Erythroblast (primary cell): ENCODE measurements around the gene WDR70.

Experiments
- DNase-seq, 2 experiments: peaks; one replicate each; lab custom pipeline; 2025; lab: John Stamatoyannopoulos, UW
- GATA1 ChIP-seq: IDR thresholded peaks from 2 replicates; pipeline ENCODE4 v1.6.1; 2011; ENCODE audit warnings: low read depth, mild to moderate bottlenecking, control low read depth, low read length, moderate library complexity
- POLR2A ChIP-seq: IDR thresholded peaks from 2 replicates; pipeline ENCODE4 v1.6.1; 2011; ENCODE audit warnings: mild to moderate bottlenecking, low read length

Gene WDR70

DNA sequence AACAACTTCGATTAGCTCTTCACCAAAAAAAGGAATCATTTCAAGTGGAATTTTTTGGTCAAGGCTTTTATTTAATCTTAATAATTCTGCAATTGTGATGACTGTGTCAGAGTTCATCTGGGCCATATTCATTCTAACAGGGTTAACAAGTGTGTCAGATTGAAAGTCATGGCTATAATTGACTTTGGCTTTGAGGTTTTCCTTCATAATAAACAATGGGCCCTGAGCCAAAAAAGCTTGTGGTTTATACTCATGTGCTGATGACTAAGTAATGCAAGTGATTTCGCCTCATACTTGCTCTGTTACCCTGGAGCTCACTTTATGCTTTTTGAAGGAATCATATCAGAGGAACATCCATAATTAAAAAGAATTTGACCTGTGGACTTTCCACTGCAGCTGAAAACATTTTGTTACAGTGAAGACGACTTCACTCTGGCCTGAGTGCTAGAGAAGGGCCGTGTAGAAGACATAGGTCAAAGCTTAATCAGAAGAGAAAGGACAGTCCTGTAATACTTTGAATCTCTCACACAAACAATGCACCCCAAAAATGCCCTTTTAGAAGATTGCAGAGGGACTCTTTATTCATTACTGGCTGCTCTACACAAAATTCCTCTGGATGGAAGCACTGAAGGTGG is 359.1 kb downstream of the WDR70 start:
- TF ChIP-seq POLR2A (no peak), GATA1 (no peak)
- peak; percentile 14 to 62 for DNase-seq

- DNase-seq: peak in 1 of 2 experiments; percentile 8
- no peak for TF ChIP-seq GATA1
- no peak for TF ChIP-seq POLR2A
Measured at GRCh38 chr5:37738865-37739488, 359.9 kb downstream of the WDR70 start.

DNA sequence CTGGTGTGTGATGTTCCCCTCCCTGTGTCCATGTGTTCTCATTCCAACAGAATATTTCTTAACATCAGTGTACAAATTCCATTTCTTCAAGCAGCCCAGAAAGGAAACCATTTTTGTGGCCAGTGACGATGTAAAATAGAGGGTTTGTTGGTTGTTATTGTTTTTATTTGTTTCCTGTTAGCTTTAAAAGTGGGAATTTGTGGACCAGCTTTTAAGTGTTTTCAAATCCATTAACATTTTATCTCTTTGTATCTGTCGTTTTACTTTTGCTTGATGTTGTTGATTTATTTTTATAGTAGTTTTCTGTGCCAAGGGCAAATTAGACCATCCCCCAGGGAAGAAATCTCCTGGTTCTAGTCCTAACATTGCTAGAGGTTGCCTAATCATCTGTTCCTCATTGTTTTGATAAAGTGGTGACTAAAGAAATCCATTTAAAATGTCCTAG is 360.7 kb downstream of the WDR70 start:
- TF ChIP-seq POLR2A (no peak), GATA1 (no peak)
- no peak for DNase-seq

GRCh38 chr5:37740331-37741066 is 361.4 kb downstream of the WDR70 start:
- DNase-seq: no peak
- no peak for TF ChIP-seq GATA1
- TF ChIP-seq POLR2A: no peak

DNA sequence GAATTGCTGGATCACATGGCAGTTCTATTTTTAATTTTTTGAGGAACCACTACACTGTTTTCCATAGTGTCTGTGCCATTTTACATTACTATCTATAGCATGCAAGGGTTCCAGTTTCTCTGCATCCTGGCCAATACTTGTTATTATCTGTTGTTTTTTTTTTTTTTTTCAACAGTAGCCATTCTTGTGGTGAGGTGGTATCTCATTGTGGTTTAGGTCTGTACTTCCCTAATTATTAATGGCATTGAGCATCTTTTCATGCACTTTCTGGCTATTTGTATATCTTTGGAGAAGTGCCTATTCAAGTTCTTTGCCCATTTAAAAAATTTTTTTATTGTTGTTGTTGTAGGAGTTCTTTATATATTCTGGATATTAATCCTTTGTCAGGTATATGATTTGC is 363.0 kb downstream of the WDR70 start:
- TF ChIP-seq GATA1 (no peak), POLR2A (no peak)
- no peak for DNase-seq

- no peak for TF ChIP-seq GATA1
- TF ChIP-seq POLR2A: no peak
- DNase-seq: no peak
Measured at GRCh38 chr5:37751227-37751626, 372.1 kb downstream of the WDR70 start.

DNA sequence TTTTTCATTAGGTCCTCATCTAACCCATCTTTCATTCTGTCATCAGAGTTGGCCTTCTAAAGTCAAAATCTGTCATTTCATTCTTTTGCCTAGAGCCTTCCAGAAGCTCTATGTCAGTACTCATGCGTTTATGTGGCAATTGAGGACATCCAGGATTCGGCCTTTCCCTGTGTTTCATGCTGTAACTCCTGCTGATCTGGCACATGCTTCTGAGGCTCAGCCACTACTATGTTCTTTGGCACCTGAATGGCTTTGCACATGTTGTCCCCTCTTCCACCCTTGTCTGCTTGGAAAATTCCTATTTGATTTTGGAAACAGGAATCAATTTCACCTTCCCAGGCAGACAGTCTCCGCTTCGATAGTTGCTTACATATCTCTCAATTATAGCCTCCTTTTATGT is 375.9 kb downstream of the WDR70 start:
- TF ChIP-seq POLR2A (no peak), GATA1 (no peak)
- DNase-seq: no peak

GRCh38 chr5:37755581-37755980 is 376.5 kb downstream of the WDR70 start:
- no peak for TF ChIP-seq GATA1
- no peak for TF ChIP-seq POLR2A
- DNase-seq: no peak

GRCh38 chr5:37756248-37756647 is 377.1 kb downstream of the WDR70 start:
- no peak for DNase-seq
- TF ChIP-seq POLR2A (no peak), GATA1 (no peak)

DNA sequence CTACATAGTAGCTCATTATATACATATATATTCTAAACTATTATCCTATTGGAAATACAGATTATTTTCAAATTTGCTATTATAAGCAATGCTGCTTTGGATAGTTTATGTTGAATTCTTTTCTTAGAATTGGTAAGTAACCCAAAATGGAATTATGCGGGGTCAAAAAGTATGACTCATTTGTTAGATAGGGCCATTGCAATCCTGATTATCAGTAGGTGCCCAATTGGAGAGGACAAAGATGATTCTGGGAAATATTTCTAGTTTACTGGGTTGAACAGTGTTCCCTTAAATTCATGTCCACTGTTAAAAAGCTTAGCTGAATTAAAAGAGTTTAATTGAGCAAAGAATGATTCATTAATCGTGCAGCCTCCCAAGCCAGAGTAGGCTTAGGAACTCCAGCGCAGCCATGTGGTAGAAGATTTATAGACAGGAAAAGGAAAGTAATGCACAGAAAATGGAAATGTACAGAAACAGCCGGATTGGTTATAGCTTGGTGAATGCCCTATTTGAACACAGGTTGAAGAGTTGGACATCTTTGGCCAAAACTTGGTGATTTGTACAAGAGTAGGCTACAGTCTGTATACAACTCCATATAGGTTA is 379.0 kb downstream of the WDR70 start:
- no peak for DNase-seq
- no peak for TF ChIP-seq POLR2A
- no peak for TF ChIP-seq GATA1

- TF ChIP-seq GATA1 (no peak), POLR2A (no peak)
- DNase-seq: no peak
Measured at GRCh38 chr5:37767251-37767650, 388.1 kb downstream of the WDR70 start.

DNA sequence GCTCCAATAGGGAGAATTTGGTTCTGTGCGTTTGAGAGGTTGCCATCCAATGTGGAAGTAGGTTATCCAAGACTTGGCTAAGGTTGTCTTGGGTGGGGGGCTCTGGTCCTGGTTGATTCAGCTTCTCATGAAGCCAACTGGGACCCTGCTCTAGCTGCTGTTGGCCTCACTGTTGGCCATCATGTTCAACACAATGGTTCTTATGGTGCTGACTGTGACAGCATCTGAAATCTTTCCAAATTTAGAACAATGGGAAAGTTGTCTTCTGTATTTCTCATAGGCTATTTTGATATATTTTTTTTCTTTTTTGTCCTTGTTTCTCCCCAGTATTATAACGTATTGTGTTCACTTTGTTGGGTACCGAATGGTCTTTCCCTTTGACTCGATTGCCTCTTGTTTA is 388.8 kb downstream of the WDR70 start:
- no peak for DNase-seq
- TF ChIP-seq POLR2A (no peak), GATA1 (no peak)

GRCh38 chr5:37768371-37768770 is 389.3 kb downstream of the WDR70 start:
- no peak for DNase-seq
- TF ChIP-seq POLR2A (no peak), GATA1 (no peak)

DNA sequence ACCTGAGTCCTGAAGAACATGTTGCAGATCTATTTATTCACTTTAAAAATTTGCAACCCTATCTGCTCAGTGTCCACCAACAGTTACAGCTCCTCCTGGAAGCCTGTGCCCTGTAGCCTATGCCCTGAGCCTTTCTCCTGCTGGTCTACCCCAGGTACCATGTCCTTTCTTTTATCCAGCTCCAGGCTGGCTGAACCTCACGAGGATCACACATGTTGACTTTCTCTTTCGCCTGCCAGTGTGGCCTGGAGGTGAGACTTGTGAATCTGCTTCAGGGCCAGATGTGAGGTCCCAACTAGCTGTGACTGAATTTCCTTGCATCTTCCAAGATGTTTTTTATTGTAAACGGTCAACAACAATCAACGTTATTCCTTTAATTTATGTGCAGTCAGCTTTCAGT is 390.0 kb downstream of the WDR70 start:
- no peak for TF ChIP-seq POLR2A
- TF ChIP-seq GATA1: no peak
- no peak for DNase-seq
